ENCODE data around the gene UFC1.
A peak's percentile ranks its signal among the peaks of the same experiment; 100 is the strongest.

The UFC1 gene

DNA sequence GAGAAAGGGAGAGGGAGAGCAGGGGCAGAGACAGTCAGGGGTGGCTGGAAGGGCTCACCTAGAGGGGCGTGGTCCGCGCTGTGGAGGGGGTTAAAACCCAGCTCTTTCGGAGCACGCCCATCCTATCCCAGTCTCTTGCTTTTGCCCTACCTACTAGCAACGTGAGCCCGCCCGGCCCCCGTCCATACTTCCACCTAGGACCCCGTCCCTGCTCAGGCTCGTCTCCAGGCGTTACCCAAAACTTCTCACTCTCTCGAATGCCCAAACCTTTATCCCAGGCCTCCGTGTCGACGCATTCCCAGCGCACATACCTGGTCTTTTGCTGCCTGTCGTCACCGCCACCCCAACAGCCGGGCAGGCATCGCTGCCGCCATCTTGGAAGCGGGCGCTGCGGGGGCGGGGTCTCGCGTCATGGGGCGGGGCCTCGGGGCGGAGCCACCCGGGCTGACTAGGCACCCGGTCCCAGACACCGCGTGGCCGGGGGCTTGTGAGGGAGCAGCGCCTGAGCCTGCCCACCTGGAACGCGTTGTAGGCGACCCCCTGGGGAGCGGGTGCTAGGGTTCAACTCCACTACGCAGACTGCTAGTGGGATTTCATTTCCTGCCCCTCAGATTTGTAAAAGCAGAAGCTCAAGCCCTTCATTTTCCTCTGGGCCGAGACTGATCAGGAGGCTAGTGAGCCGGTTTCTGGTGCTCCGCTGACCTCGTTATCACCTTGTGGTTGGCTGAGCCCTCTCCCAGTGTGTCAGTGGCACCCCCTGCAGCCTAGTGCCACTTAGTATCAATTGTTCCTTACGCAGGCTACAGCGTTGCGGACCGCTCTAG, 23.5 kb downstream of the UFC1 start, which contains the start of gene B4GALT3:
Gene B4GALT3, minus strand, starts transcription at position 396 of the 824 bp plus-strand sequence. CDS start 1,447 bp downstream, outside the sequence.
- no peak for DNase-seq (ENCODE audit: low read depth)

DNA sequence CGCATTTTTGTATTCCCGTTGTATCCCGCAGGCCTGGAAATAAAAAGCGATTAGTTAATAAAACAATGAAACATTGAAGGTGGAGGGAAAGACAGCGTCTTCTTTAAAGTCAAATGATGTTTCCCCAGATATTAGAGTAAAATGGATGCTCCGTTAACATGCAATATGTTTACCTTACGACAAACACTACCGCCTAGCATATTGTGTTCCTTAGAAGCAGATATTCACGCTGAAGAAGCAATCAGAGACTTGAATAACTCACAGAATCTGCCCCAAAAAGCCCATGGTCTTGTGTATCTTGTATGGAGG, 24.1 kb downstream of the UFC1 start:
- peak overlapping the region; percentile 98 for H3K4me3 ChIP-seq (ENCODE audit: low read length)
- no peak for TF ChIP-seq CTCF (conservative IDR thresholded peaks at IDR 0.05; ENCODE audit: low read depth, low read length)
- DNase-seq (ENCODE audit: low read depth): no peak

More for the DNA sequence above, 23.5 kb downstream of the UFC1 start, which contains the start of gene B4GALT3:
- TF ChIP-seq CTCF (conservative IDR thresholded peaks at IDR 0.05; ENCODE audit: low read depth, low read length): peak; percentile 14
- H3K4me3 ChIP-seq (ENCODE audit: low read length): peak within 1 kb of the TSS; percentile 98

- TF ChIP-seq CTCF (conservative IDR thresholded peaks at IDR 0.05; ENCODE audit: low read depth, low read length): no peak
- DNase-seq (ENCODE audit: low read depth): no peak
- no peak overlapping the region for H3K4me3 ChIP-seq (ENCODE audit: low read length)
These were observed 25.9 kb downstream of the UFC1 start for GRCh38 chr1:161179698-161180097.

GRCh38 chr1:161180639-161181038, 26.9 kb downstream of the UFC1 start:
- DNase-seq (ENCODE audit: low read depth): no peak
- H3K4me3 ChIP-seq (ENCODE audit: low read length): no peak overlapping the region

GRCh38 chr1:161182214-161182613, 28.4 kb downstream of the UFC1 start:
- H3K4me3 ChIP-seq (ENCODE audit: low read length): no peak overlapping the region
- no peak for TF ChIP-seq CTCF (conservative IDR thresholded peaks at IDR 0.05; ENCODE audit: low read depth, low read length)
- no peak for DNase-seq (ENCODE audit: low read depth)

More at GRCh38 chr1:161180639-161181038, 26.9 kb downstream of the UFC1 start:
- peak; percentile 29 for TF ChIP-seq CTCF (conservative IDR thresholded peaks at IDR 0.05; ENCODE audit: low read depth, low read length)

DNA sequence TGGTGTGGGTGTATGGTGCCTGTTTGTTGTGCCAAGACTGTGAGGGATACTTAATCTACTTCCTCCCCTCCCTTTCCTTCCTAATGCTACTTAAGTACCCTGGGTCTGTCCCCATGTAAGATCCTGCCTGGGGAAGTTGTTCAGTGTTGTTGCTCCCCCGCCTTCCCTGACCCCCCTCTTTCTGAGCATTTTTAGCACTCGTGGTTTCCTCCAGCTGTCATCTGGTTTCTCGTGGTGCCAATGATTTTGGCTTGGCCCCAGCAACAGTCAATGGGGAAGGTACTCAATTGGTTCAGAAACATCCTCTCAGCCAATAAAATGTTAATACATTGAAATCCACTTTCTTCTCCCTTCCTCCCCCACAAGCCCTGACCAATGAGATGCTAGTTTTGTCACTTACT, 31.5 kb downstream of the UFC1 start:
- no peak overlapping the region for H3K4me3 ChIP-seq (ENCODE audit: low read length)
- DNase-seq (ENCODE audit: low read depth): peak; percentile 87
- TF ChIP-seq CTCF (conservative IDR thresholded peaks at IDR 0.05; ENCODE audit: low read depth, low read length): no peak

DNA sequence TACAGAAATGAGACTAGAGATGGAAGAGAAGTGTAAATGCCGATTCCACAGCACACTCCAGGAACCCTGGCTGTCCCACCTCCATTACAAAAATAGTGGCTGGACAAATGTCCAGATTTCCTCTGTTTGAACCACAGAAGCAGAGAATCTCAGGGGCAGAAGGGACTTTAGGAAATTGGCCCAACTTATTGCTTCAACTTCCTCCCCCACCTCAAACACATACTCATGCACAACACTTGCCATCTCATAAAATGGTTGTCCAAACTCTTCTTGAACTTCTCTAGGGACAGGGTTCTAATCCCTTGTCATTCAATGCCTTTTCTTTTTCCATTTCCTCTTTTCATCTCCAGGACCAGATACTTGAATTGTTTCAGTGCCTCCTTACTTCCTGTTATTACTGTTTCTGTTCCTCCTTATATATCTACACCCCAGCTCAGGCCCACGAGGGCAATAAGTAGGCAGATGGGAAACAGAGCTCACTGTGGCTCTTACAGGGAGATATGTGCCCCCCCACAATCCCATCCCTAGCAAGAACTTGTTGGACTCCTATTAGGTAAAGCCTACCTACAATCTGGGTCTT, 32.0 kb downstream of the UFC1 start:
- TF ChIP-seq CTCF (conservative IDR thresholded peaks at IDR 0.05; ENCODE audit: low read depth, low read length): no peak
- H3K4me3 ChIP-seq (ENCODE audit: low read length): no peak overlapping the region
- DNase-seq (ENCODE audit: low read depth): no peak

Data from retinal pigment epithelial cell (primary cell).